A549 treated with DMSO at 1 μM for 4 hours (cell line): ENCODE data around the gene ATAD2B. TPM values are rescaled to one million over a fixed set of nuclear protein-coding genes. Genes with fewer than 3 reads are reported as not detected.

Experiments used
- total RNA-seq: library from RNA; stranded (reverse); fragments of 200-300 nt; extraction: Qiagen RNA extraction; gene quantifications from 5 replicates; pipeline ENCODE4 v1.2.3, GENCODE V29; 2022; ENCODE audit warnings: low read depth

The ATAD2B gene
- 6.6 to 8.4 TPM (median 7.3 TPM) in 5 replicates for total RNA-seq

GRCh38 chr2:23926750-23927571, at the start of gene ATAD2B:
Gene ATAD2B, minus strand, starts transcription at chr2:23927123. Its CDS starts 353 bp downstream, at chr2:23926770.

DNA sequence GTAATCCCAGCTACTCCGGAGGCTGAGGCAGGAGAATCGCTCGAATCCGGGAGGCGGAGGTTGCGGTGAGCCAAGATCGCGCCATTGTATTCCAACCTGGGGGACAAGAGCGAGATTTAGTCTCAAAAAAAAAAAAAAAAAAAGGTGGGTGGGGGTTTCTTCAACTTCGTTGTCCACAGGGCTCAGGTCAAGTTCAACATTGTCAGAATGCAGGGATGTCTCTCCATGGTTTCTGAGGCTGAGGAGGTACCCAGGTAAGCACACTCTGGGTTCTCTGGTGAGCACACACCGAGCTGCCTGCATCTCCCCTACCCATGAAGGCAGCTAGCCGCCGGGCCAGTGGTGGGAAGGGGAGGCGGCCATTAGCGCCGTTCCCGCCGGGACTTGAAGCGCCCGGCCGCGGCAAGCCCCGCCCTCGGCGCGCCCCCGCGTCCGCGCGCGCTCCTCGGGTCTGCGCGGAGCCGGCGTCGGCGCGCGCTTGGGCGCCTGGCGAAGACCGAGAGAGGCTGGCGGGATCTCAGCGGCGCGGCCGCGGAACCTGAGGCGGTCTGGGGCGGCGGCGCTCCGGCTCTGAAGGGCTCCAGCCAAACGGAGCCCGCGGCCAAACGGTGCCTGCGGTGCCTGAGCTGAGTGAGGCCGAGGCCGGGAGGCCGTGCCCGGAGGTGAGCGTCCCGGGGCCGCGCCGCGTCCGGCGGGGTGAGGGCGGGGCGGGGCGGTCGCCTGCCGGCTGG, 13.2 kb upstream of the ATAD2B start, which contains the start of gene UBXN2A:
Gene UBXN2A (plus strand): TSS at position 477 of the 731 bp plus-strand sequence. CDS start 17,852 bp downstream, outside the sequence.

Other genes starting within 250 kb of the ATAD2B start
- gene UBXN2A, start 13.3 kb upstream of the ATAD2B start, total RNA-seq: 15.9 to 24.6 TPM (median 21.5 TPM) in 5 replicates
- gene MFSD2B, start 83.0 kb upstream of the ATAD2B start, total RNA-seq: 0.15 to 0.31 TPM (median 0.17 TPM) in 5 replicates
- gene WDCP, start 120.3 kb upstream of the ATAD2B start, total RNA-seq: 12.0 to 15.5 TPM (median 14.6 TPM) in 5 replicates
- gene FKBP1B, start 122.6 kb upstream of the ATAD2B start, total RNA-seq: 8.8 to 9.6 TPM (median 9.4 TPM) in 5 replicates
- gene SF3B6, start 149.2 kb upstream of the ATAD2B start, total RNA-seq: 167 to 203 TPM (median 180 TPM) in 5 replicates
- gene TP53I3, start 157.7 kb upstream of the ATAD2B start, total RNA-seq: 170 to 198 TPM (median 189 TPM) in 5 replicates
- 1.1 to 1.5 TPM (median 1.2 TPM) in 5 replicates for gene PFN4, start 196.2 kb upstream of the ATAD2B start, total RNA-seq
- 1.0 to 2.1 TPM (median 2.0 TPM) in 5 replicates for gene FAM228B, start 196.3 kb upstream of the ATAD2B start, total RNA-seq
- gene FAM228A, start 247.9 kb upstream of the ATAD2B start, total RNA-seq: not detected in 5 replicates